Mesothelial cell of epicardium (in vitro differentiated cells): Measurements from ENCODE around the gene SLC6A6. TPM values are rescaled to one million over a fixed set of nuclear protein-coding genes. Genes with fewer than 3 reads are reported as not detected.

Experiments
- DNase-seq, 2 experiments: peaks; one replicate each; pipeline ENCODE4 v3.0.0; 2021; ENCODE audit warnings: low spot score in 2 of 2; ENCODE audit not compliant: unreplicated experiment in 2 of 2
- H3K27ac Mint-ChIP-seq: 2 replicates; pipeline ENCODE4 v1.8.0; 2021; ENCODE audit warnings: mixed read lengths
- H3K27me3 Mint-ChIP-seq: 2 replicates; pipeline ENCODE4 v1.8.0; 2021; ENCODE audit warnings: low read depth, mixed read lengths
- H3K36me3 Mint-ChIP-seq: 2 replicates; pipeline ENCODE4 v1.8.0; 2021; ENCODE audit warnings: mixed read lengths
- H3K4me1 Mint-ChIP-seq: 2 replicates; pipeline ENCODE4 v1.8.0; 2021; ENCODE audit warnings: mixed read lengths
- H3K4me3 Mint-ChIP-seq: 2 replicates; pipeline ENCODE4 v1.8.0; 2021; ENCODE audit warnings: mild to moderate bottlenecking, moderate library complexity, mixed read lengths
- H3K9me3 Mint-ChIP-seq: 2 replicates; pipeline ENCODE4 v1.8.0; 2021; ENCODE audit warnings: mixed read lengths
- total RNA-seq: library from RNA; stranded (reverse); gene quantifications from 3 replicates; pipeline ENCODE4 v1.2.1, GENCODE V29; 2021
- TF ChIP-seq, protein P1 (sequence below): fragments of 200-600 bp; sonication (generic); IDR thresholded peaks from one replicate; pipeline ENCODE4 v1.5.0; 2021; ENCODE audit warnings: antibody characterized with exemption; ENCODE audit not compliant: unreplicated experiment

Gene SLC6A6
- total RNA-seq, 1 donor from 2014 or later, result 21.2 TPM

DNA sequence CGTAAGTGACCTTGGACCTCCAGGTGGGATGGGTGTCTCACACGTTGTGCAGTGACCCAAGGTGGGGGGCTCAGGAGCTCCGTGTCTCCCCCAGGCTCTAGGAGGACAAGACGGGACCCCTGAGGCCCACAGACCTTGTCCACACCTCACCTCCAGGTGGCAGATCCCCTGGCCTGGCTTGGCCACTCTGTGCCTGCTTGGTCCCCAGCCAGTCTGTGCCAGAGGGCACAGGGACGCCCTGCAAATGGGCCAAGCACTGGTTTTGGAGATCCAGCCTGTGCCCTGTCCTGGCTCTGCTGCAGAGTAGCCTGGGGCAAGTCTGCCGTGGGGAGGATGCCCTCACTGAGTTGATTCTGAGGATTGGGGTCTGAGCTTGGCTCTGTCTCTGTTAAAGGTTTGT, 14.0 kb downstream of the SLC6A6 start:
- no peak overlapping the region for H3K4me3 Mint-ChIP-seq
- TF ChIP-seq, protein P1, sequence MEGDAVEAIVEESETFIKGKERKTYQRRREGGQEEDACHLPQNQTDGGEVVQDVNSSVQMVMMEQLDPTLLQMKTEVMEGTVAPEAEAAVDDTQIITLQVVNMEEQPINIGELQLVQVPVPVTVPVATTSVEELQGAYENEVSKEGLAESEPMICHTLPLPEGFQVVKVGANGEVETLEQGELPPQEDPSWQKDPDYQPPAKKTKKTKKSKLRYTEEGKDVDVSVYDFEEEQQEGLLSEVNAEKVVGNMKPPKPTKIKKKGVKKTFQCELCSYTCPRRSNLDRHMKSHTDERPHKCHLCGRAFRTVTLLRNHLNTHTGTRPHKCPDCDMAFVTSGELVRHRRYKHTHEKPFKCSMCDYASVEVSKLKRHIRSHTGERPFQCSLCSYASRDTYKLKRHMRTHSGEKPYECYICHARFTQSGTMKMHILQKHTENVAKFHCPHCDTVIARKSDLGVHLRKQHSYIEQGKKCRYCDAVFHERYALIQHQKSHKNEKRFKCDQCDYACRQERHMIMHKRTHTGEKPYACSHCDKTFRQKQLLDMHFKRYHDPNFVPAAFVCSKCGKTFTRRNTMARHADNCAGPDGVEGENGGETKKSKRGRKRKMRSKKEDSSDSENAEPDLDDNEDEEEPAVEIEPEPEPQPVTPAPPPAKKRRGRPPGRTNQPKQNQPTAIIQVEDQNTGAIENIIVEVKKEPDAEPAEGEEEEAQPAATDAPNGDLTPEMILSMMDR, result no peak
- H3K36me3 Mint-ChIP-seq, result peaks cover 6% of the 10 kb centered on the region
- no peak overlapping the region for H3K27ac Mint-ChIP-seq
- no peaks in the 10 kb centered on the region for H3K9me3 Mint-ChIP-seq
- DNase-seq, result no peak
- peaks cover 7% of the 10 kb centered on the region for H3K4me1 Mint-ChIP-seq
- H3K27me3 Mint-ChIP-seq, result no peaks in the 10 kb centered on the region

DNA sequence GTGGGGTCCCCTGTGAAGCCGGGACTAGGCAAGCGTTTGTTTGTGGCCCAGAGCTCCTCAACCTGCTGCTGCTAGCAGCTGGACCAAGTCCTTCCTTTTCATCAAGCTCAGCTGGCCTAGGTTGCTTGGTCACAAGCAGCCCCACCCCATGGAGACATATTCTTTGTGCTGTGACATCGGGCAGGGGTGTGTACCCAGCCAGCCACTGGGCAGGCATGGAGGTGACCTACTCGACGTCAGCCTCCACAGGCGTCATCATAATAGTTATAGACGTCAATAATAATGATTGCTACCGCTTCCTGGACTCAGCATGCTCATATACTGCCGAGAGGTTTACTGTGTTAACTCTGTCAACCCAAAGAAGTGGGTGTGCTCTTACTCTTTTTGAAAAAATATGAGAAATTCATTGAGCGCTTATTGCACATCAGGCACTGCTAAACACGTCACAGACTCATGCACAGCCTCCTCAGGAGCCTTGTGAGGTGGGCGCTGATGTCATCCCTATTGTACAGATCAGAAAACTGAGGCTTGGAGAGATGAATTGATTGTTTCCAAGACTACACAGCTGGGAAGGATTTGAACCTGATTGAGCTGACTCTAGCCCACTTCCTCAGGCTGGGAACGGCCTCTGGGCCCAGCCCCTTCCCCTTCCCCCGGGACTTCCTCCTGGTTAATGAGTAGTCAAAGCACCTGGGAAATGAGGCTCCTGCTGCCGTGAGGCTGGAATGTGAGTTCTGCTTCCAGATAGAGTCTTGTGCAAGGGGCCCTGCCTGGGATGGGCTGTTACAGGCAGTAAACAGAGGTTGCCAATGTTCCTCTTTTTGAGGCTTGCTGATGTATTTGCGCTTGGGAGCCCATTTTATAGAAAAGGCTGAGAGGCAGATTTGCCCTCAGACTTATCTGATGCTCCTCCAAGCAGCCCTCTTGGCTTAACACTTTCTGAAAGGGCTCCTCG, 16.2 kb downstream of the SLC6A6 start:
- Mint-ChIP-seq H3K27ac (no peak overlapping the region), H3K4me3 (no peak overlapping the region), H3K4me1 (peaks cover 3% of the 10 kb centered on the region), H3K36me3 (peaks cover 6% of the 10 kb centered on the region), H3K9me3 (no peaks in the 10 kb centered on the region), H3K27me3 (no peaks in the 10 kb centered on the region)
- DNase-seq, result no peak
- TF ChIP-seq, protein P1, result no peak

DNA sequence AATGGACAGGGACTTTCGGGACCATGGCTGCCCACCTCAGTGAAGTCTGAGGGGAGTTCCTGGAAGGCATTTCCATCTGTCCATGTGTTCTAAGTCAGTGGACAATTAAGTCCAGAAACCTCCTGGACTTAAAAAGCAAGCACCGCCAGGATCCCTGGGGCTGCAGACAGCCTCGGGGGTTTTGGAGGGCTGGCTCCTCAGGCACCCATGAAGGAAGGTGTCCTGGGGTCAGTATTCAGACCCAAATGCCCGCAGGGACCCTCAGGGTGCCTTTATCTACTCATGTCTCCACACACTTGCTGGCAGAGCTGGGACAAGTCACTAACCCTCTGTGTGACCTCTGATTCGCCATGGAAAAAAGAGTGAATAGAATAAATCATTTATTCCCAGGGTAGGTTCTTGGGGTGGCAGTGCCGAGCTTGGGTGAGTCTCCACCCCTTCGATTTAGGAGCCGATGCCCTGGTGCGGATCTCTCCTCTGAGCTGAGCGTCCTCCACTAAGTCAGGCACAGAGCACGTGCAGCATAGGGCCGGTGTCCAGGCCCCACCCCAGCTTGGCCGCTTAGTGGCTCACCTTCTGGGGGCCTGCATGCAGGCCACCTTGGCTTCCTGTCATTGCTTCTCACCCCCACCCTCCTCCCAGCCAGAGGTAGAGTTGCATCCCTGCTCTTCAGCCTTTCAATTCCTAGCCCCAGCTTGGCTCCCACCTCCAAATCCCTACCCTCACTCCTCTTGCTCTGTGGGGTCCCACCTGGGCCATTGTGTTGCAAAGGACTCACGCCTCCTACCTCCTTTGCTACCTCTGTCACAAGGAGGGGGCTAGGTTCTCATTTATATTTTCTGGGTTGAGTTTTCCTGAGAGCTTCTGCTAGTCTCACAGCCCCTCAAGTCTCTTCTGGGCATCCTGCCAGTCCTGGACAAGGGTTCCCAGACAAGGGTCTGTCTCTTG, 19.9 kb downstream of the SLC6A6 start:
- Mint-ChIP-seq H3K4me3 (no peak overlapping the region), H3K4me1 (peaks cover 10% of the 10 kb centered on the region), H3K27me3 (no peaks in the 10 kb centered on the region), H3K27ac (no peak overlapping the region), H3K9me3 (no peaks in the 10 kb centered on the region), H3K36me3 (peaks cover 4% of the 10 kb centered on the region)
- no peak for DNase-seq
- TF ChIP-seq, protein P1, result no peak

DNA sequence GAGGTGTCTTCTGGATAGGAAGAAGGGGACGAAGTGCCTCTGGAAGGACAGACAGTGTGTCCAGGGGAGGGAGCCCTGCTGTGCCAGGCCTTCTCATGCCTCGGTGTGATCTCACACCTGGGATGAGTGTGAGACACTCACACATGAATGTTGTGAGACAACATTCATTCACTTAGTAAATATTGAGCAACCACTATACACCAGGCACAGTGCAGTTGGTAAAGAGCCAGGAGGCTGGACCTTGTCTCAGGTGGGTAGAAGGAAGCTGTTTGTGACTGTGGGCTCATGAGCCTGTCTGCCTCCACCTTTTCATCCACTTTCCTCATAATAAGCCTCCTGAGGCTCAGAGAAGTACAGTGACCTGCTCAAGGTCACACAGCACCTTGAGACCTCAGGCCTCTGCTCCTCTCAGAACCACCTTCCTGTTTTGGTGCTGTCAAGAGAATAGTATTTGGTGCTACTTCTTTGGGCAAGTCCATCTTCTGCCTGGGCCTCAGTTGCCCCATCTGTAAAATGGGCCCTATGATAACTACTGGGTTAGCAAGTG, 20.9 kb downstream of the SLC6A6 start:
- peaks cover 3% of the 10 kb centered on the region for H3K36me3 Mint-ChIP-seq
- H3K4me3 Mint-ChIP-seq, result no peak overlapping the region
- H3K27me3 Mint-ChIP-seq, result no peaks in the 10 kb centered on the region
- TF ChIP-seq, protein P1, result no peak
- DNase-seq, result no peak
- no peaks in the 10 kb centered on the region for H3K9me3 Mint-ChIP-seq
- H3K4me1 Mint-ChIP-seq, result peaks cover 10% of the 10 kb centered on the region
- no peak overlapping the region for H3K27ac Mint-ChIP-seq

DNA sequence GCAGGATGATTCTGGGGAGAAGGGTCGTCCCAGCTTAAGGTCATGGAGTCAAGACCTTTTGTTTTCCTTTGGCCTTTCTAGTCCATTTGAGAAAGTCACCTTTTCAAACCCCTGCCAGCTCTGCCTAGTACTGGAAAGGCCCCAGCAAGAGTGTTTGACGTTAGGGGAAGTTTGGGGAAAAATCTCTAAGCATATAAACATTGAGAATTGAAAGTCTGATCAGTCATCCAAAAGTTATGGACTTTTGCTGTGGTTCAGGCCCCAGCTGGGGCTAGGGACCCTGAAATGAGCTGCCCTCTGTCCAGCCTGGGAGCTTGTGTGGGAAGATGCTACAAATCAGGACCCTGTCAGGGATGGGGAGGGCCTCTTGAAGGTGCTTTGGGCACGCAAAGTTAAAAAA, 21.6 kb downstream of the SLC6A6 start:
- TF ChIP-seq, protein P1, result no peak
- H3K4me1 Mint-ChIP-seq, result peaks cover 10% of the 10 kb centered on the region
- no peaks in the 10 kb centered on the region for H3K36me3 Mint-ChIP-seq
- no peak overlapping the region for H3K4me3 Mint-ChIP-seq
- H3K27me3 Mint-ChIP-seq, result no peaks in the 10 kb centered on the region
- H3K27ac Mint-ChIP-seq, result peak overlapping the region; percentile 18
- no peaks in the 10 kb centered on the region for H3K9me3 Mint-ChIP-seq
- DNase-seq, result no peak
